HG02623 (cell line): ENCODE measurements around the gene USP40.
"Not testable (repeated sequence)": the region's sequence is repeated elsewhere in the genome, so short reads cannot be mapped to it uniquely, and the experiment has no call there.

ENCODE experiments used
- ATAC-seq: cut with Tn5 transposase; IDR thresholded peaks from one replicate; pipeline ENCODE4 v1.9.1; 2021; ENCODE audit warnings: moderate library complexity; ENCODE audit not compliant: unreplicated experiment

The USP40 gene, protein sequence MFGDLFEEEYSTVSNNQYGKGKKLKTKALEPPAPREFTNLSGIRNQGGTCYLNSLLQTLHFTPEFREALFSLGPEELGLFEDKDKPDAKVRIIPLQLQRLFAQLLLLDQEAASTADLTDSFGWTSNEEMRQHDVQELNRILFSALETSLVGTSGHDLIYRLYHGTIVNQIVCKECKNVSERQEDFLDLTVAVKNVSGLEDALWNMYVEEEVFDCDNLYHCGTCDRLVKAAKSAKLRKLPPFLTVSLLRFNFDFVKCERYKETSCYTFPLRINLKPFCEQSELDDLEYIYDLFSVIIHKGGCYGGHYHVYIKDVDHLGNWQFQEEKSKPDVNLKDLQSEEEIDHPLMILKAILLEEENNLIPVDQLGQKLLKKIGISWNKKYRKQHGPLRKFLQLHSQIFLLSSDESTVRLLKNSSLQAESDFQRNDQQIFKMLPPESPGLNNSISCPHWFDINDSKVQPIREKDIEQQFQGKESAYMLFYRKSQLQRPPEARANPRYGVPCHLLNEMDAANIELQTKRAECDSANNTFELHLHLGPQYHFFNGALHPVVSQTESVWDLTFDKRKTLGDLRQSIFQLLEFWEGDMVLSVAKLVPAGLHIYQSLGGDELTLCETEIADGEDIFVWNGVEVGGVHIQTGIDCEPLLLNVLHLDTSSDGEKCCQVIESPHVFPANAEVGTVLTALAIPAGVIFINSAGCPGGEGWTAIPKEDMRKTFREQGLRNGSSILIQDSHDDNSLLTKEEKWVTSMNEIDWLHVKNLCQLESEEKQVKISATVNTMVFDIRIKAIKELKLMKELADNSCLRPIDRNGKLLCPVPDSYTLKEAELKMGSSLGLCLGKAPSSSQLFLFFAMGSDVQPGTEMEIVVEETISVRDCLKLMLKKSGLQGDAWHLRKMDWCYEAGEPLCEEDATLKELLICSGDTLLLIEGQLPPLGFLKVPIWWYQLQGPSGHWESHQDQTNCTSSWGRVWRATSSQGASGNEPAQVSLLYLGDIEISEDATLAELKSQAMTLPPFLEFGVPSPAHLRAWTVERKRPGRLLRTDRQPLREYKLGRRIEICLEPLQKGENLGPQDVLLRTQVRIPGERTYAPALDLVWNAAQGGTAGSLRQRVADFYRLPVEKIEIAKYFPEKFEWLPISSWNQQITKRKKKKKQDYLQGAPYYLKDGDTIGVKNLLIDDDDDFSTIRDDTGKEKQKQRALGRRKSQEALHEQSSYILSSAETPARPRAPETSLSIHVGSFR

DNA sequence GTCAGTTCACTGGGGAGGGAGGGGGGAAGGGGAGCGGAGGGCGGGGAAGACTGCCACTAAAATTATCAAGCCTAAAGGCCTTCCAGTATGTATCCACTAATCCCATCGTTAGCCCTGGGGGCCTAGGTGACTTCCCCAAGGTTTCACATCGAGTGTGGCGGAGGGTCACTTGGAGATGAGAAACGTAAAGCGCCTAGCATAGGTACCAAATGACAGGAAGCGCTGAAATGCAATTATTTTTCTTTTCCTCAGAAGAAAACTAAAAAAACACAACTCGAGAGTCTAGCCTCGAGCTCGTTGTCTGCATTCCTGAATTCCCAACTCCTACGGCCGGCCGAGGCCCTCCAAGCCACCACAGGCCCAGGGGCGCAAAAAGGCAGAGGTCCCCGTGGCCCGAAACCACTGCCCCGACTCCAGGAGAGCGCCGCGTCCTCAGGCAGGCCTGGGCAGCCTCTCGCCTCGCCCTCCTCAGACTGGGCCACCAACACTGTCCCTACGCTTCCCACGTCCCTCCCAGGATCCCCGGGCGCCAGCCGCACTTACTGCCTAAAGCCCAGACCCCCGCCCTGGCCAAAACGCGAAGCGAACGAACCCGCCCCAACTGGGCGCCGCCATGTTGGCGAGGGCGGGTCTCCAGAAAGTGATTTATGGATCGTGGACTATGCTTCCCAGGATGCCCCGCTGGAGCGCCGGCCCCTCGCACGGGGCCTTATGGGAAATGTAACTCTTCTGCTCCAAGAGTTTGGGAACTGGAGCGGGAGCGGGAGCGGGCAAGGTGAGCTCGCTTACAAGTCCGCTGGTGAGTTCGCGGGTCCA is at the start of gene USP40:
TSS of gene USP40 (minus strand) at position 642 of the 816 bp plus-strand sequence. CDS start 1,228 bp downstream, outside the sequence.
- peak; percentile 70 for ATAC-seq

DNA sequence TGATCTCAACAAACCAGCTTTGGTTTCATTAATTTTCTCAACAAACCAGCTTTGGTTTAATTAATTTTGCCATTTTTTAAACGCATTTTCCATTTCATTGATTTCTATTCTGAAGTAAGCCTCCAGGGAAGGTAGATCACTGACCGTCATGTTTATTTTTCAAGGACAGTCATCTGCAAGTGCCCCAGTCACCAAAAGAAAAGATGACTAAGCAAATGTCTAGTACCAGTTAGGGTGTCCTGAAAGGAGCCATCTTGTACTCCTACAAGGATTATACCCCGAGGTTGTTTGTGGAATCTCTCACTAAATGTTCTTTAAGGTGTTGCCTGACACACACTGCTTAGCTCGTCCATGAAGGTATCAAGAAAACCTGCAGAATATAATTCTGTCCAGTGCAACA is 44.7 kb upstream of the USP40 start:
- no peak for ATAC-seq

DNA sequence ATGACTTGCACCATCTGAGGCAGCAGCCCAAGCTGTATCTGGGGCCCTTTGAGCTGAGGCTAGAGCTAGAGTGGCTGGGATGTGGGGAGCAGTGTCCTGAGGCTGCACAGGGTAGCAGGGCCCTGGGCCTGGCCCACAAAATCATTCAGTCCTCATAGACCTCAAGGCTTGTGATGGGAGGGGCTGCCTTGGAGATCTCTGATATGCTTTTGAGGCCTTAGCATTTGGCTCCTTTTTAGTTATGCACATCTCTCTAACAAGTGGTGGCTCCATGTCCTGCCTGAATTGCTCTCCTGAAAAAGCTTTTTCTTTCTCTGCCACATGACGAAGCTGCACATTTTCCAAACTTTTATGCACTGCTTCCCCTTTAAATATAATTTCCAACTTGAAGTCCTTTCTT is 39.1 kb upstream of the USP40 start:
- ATAC-seq, result no peak

DNA sequence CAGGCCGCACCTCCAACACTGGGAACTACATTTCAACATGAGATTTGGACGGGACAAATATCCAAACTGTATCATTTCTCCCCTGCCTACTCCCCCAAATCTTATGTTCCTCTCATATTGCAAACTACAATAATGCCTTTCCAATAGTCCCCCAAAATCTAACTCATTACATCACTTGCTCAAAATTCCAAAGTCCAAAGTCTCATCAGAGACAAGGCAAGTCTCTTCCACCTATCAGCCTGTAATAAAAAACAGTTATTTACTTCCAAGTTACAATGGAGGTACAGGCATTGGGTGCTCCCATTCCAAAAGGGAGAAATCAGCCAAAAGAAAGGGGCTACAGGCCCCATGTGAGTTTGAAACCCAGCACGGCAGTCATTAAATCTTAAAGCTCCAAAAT is 38.2 kb upstream of the USP40 start:
- ATAC-seq, result no peak

DNA sequence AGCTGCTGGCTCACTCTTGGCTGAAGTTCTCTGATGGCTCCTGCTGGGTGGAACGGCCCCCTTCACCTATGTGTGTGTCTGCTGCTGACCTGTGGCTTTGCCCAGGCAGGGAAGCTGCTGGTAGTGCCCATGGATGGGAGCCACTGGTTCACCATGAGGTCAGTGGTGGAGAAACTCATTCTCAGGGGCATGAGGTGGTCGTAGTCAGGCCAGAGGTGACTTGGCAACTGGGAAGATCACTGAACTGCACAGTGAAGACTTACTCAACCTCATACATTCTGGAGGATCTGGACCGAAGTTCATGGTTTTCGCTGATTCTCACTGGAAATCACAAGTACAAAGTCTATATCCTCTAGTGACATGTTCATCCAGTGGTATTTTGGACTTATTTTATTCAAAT is 36.9 kb upstream of the USP40 start:
- ATAC-seq, result no peak

DNA sequence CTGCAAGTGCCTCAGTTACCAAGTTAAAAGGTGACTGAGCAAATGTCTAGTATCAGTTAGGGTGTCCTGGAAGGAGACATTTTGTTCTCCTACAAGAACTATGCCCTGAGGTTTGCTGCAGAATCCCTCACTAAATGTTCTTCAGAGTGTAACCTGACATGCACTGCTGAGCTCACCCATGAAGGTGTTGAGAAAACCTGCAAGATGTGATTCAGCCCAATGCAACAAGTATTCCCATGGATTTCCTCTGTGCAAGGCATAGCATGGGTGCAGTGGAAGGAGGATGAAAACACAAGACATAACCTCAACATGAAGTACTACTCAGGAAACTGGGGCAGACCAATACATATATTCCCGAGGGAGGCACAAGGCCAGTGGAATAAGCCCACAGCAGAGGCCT is 35.5 kb upstream of the USP40 start:
- no peak for ATAC-seq

DNA sequence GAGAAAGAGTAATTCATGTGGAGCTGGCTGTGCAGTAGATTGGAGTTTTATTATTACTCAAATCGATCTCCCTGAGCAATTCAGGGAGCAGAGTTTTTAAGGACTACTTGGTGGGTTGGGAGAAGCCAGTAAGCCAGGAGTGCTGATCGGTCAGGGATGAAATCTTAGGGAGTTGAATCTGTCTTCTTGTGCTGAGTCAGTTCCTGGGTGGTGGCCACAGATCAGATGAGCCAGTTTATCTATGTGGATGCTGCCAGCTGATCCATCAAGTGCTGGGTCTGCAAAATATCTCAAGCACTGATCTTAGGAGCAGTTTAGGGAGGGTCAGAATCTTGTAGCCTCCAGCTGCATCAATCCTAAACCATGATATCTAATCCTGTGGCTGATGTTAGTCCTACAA is 33.8 kb upstream of the USP40 start:
- no peak for ATAC-seq

DNA sequence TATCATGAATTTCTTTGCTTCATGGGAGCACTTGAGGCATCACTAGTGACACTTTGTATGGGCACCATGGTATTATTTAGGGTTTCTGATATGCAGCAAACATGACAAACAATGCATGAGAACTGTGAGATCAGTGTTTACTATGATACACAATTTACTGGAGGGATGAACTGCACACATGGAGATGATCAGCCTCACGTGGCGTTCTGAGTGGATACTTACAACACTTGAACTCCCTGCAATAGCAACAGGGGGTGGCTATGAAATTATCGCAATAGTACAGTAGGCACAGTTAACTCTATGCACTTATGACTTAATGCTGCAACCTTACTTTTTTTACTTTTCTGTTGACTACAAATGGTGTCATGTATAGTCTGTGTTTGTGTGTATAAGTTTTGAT is 32.4 kb upstream of the USP40 start:
- ATAC-seq, result no peak

DNA sequence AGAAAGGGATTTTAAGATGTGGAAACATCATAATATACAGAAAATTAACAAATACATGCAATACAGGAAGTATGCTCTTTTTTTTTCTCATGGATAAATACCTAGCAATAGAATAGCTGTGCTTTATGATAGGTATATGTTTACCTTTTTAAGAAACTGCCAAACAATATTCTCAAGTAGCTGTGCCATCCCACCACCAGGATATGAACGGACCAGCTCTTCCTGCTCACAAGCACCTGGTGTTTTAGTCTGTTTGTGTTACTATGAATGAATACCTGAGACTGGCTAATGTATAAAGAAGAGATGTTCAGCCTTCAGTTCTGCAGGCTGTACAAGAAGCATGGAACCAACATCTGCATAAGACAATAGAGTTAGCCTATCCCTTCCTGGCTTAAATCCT is 30.9 kb upstream of the USP40 start:
- no peak for ATAC-seq

DNA sequence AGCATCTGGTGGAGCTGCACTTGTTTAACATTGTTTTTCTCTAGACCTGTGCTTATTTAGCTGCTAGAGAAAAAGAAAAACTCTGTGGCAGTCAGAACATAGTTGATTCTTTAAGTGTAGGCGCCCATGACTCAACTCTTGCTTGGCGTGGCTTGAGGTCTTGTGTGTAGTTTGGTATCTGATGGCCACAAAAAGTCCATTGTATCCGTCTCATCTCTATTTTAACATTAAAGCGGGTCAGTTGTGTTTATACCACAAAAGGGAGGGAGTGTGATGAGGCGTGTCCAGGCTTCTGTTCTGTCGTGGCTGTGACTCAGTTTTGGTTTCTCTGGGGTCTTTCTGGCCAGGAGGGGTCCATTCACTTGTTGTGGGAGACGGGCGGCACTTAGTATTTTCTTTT is 26.6 kb upstream of the USP40 start:
- peak; percentile 50 for ATAC-seq

DNA sequence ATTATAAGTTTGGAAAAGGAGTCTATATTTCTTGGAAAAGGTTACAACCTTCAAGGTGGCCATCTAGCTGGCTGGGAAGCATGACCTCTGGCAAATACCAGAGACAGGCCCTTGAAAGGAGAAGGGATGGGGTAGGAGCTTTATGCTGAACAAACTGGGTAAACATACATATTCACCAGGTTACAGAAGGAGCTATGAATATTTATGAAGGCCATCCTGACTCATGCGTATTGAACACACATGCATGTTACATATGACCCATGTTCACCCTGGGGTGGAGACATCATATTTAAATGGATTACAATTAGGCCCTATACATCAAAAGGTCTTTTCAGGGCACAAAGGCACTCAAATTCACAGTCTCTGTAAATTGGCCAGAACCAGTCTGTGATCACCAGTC is 26.1 kb upstream of the USP40 start:
- ATAC-seq, result not testable (repeated sequence)

DNA sequence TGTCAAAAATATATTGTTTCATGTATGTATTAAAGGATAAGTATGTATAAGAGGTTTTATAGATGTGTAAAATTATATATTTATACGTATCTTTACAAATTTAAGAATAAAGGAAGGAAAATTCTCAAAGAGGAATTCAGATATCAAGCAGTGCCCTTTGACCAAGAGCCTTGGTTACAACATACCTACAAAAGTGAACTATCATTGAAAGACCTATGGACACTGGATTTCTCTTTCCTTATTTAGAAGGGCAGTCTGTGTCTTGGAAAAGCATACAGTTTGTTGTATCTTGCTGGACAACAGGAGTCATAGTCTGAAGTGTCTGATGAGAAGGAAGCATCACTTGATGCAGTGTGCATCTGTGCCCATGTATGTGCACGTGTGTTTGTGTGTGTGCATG is 21.8 kb upstream of the USP40 start:
- ATAC-seq, result no peak

DNA sequence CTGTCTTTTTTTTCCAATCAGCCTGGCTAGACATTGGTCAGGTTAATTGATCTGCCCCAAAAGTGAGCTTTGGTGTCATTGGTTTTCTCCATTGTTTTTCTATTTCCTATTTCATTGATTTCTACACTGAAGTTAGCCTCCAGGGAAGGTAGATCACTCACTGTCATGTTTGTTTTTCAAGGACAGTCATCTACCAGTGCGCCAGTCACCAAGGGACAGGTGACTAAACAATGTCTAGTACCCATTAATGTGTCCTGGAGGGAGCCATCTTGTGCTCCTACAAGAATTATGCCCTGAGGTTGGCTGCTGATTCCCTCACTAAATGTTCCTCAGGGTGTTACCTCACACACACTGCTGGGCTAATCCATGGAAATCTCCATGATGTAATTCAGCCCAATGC is 17.6 kb upstream of the USP40 start:
- ATAC-seq, result no peak

DNA sequence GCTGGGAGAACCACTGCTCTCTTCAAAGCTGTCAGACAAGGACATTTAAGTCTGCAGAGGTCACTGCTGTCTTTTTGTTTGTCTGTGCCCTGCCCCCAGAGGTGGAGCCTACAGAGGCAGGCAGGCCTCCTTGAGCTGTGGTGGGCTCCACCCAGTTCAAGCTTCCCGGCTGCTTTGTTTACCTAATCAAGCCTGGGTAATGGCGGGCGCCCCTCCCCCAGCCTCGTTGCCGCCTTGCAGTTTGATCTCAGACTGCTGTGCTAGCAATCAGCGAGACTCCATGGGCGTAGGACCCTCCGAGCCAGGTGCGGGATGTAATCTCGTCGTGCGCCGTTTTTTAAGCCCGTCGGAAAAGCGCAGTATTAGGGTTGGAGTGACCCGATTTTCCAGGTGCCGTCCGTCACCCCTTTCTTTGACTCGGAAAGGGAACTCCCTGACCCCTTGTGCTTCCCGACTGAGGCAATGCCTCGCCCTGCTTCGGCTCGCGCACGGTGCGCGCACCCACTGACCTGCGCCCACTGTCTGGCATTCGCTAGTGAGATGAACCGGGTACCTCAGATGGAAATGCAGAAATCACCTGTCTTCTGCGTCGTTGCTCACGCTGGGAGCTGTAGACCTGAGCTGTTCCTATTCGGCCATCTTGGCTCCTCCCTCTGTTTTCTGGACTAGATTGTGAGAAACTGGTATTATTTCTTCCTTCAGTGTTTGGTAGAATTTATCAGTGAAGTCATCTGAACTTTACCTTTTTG is 16.8 kb upstream of the USP40 start:
- not testable (repeated sequence) for ATAC-seq

DNA sequence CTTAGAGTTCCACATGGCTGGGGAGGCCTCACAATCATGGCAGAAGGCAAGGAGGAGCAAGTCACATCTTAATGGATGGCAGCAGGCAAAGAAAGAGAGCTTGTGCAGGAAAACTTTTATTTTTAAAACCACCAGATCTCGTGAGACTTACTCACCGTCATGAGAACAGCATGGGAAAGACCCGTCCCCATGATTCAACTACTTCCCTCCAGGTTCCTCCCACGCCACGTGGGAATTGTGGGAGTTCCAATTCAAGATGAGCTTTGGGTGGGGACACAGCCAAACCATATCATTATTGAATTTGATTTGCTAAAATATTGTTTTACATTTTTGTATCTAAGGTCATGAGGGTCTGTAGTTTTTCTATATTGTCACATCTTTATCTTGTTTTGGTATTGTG is 10.8 kb upstream of the USP40 start:
- not testable (repeated sequence) for ATAC-seq

DNA sequence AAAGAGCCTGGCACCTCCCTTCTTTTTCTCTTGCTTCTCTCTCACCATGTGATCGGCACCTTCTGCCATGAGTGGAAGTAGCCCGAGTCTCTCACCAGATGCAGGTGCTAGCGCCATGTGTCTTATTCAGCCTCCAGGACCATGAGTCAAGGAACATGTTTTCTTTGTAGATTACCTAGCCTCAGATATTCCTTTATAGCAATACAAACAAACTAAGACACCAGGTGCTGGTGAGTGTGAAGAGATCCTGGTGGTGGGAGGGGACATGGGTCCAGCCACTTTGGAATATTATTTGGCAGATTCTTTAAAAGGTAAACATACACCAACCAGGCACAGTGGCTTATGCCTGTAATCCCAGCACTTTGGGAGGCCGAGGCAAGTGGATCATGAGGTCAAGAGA is 5.9 kb upstream of the USP40 start:
- ATAC-seq, result no peak

DNA sequence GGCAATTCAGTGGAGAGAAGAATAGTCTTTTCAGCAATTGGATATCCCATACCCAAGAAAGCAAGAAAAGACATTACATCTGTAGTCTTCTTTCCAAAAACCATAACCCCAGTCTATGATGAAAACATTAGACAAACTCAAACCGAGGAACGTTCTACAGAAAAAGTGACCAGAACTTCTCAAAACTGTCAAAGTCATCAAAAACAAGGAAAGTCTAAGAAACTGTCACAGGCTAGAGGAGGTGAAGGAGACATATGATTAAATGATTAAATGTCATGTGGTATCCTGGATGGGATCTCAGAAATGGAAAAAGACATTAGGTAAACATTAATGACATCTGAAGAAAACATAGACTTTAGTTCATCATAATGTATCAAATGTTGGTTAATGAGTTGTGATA is 4.9 kb upstream of the USP40 start:
- ATAC-seq, result no peak

DNA sequence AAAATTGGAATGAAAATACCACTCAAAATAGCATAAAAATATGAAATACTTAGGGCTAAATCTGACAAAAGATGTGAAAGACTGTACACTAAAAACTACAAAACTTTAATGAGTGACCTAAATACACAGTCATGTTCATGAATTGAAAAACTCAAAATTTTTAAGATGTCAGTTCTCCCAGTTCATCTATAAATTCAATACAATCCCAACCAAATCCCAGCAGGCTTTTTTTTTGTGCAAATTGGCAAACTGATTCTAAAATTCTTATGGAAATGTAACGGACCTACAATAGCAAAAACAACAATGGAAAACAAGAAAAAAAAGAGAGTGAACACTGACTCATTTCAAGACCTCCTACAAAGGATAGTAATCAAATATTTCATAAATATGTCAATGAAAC is 4.4 kb upstream of the USP40 start:
- no peak for ATAC-seq

DNA sequence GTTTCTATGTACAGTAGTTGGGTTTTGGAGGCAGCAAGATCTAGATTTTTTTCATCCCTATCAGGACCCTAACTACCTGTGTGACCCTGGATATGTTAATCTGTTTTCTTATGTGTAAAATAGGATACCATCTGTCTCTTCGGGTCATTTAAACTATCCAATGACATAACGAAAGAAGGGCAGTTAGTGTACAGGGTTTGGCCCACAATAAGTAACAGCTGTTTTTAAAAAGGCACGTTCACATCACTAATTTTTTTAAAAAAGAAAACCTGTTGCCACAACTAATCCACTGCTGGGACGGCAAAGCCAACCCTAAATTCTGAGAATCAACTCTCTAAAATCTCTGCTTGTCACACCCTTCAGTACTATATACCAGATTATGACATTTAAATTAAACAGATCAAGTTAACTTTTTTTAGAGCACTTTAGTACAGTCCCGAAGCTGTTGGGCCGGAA is 869 bp downstream of the USP40 start:
- ATAC-seq, result peak; percentile 5
